Neural cell (in vitro differentiated cells): ENCODE results near the gene YIPF4. TPM values are rescaled to one million over a fixed set of nuclear protein-coding genes. Genes with fewer than 3 reads are reported as not detected.

Source experiments
- H2AFZ ChIP-seq: fragments of 200-600, 300-800 bp; sonication (generic), shearing (Covaris generic); 2 replicates; pipeline ENCODE4 v1.6.0; 2014; ENCODE audit warnings: low read depth, mild to moderate bottlenecking, antibody characterized with exemption, low read length, moderate library complexity
- H3F3A ChIP-seq: fragments of 200-600 bp; shearing (Covaris generic); 2 replicates; pipeline ENCODE4 v1.6.1; 2016; ENCODE audit warnings: mild to moderate bottlenecking, moderate library complexity, mixed read lengths, antibody characterized with exemption, low read length; ENCODE audit not compliant: insufficient read depth, poor library complexity, severe bottlenecking
- H3K27ac ChIP-seq: fragments of 200-600, 300-800 bp; sonication (generic), shearing (Covaris generic); 2 replicates; pipeline ENCODE4 v1.5.1; 2014; ENCODE audit warnings: mild to moderate bottlenecking, low read length, moderate library complexity
- H3K27me3 ChIP-seq: fragments of 300-800, 200-600 bp; sonication (generic), shearing (Covaris generic); 2 replicates; pipeline ENCODE4 v1.6.0; 2014; ENCODE audit warnings: mild to moderate bottlenecking, low read depth, low read length, moderate library complexity; ENCODE audit not compliant: insufficient read depth
- H3K36me3 ChIP-seq: fragments of 300-800, 200-600 bp; sonication (generic), shearing (Covaris generic); 2 replicates; pipeline ENCODE4 v1.5.1; 2014; ENCODE audit warnings: mild to moderate bottlenecking, antibody characterized with exemption, low read length, moderate library complexity; ENCODE audit not compliant: insufficient read depth
- H3K4me2 ChIP-seq: fragments of 300-800, 200-600 bp; sonication (generic), shearing (Covaris generic); 2 replicates; pipeline ENCODE4 v1.6.0; 2014; ENCODE audit warnings: mild to moderate bottlenecking, low read length
- H3K4me3 ChIP-seq: fragments of 300-800, 200-600 bp; sonication (generic), shearing (Covaris generic); 2 replicates; pipeline ENCODE4 v1.5.1; 2014; ENCODE audit warnings: mild to moderate bottlenecking, low read length, moderate library complexity
- H3K79me2 ChIP-seq: fragments of 200-600 bp; shearing (Covaris generic); replicated peaks from 2 replicates; pipeline ENCODE4 v1.6.0; 2014; ENCODE audit warnings: mild to moderate bottlenecking, low read length, moderate library complexity; ENCODE audit not compliant: insufficient read depth
- H3K9ac ChIP-seq: fragments of 300-800, 200-600 bp; sonication (generic), shearing (Covaris generic); 2 replicates; pipeline ENCODE4 v1.6.1; 2016; ENCODE audit warnings: mild to moderate bottlenecking, low read length, mixed read lengths
- H3K9me2 ChIP-seq: fragments of 200-600 bp; shearing (Covaris generic); 2 replicates; pipeline ENCODE4 v1.6.1; 2016; ENCODE audit warnings: mild to moderate bottlenecking, low read length, mixed read lengths; ENCODE audit not compliant: insufficient read depth
- H3K9me3 ChIP-seq: fragments of 200-600, 300-800 bp; sonication (generic), shearing (Covaris generic); 2 replicates; pipeline ENCODE4 v1.6.1; 2016; ENCODE audit warnings: mild to moderate bottlenecking, mixed run types, low read length, moderate library complexity, mixed read lengths
- H4K20me1 ChIP-seq: fragments of 200-600 bp; shearing (Covaris generic); 2 replicates; pipeline ENCODE4 v1.6.1; 2016; ENCODE audit warnings: mild to moderate bottlenecking, mixed run types; ENCODE audit not compliant: insufficient read depth
- EP300 ChIP-seq: fragments of 450-650 bp; conservative IDR thresholded peaks from 2 replicates; pipeline ENCODE4 v1.6.1; 2014; ENCODE audit warnings: antibody characterized with exemption, mild to moderate bottlenecking, moderate library complexity; ENCODE audit not compliant: poor library complexity, severe bottlenecking
- EZH2 ChIP-seq: fragments of 200-600, 300-800 bp; shearing (Covaris generic), sonication (generic); IDR thresholded peaks from 2 replicates; pipeline ENCODE4 v1.6.1; 2014; ENCODE audit warnings: antibody characterized with exemption, low read length, borderline replicate concordance, mild to moderate bottlenecking; ENCODE audit not compliant: insufficient read depth, poor library complexity, severe bottlenecking
- MXI1 ChIP-seq: fragments of 450-650 bp; conservative IDR thresholded peaks from 2 replicates; pipeline ENCODE4 v1.6.1; 2014; ENCODE audit warnings: antibody characterized with exemption, mild to moderate bottlenecking; ENCODE audit not compliant: poor library complexity, severe bottlenecking
- POLR2AphosphoS5 ChIP-seq: IDR thresholded peaks from 2 replicates; pipeline ENCODE4 v1.6.1; 2012
- RAD21 ChIP-seq: fragments of 450-650 bp; conservative IDR thresholded peaks from 2 replicates; pipeline ENCODE4 v1.6.1; 2014; ENCODE audit warnings: antibody characterized with exemption, mild to moderate bottlenecking, moderate library complexity
- SMC3 ChIP-seq: fragments of 450-650 bp; conservative IDR thresholded peaks from 2 replicates; pipeline ENCODE4 v1.6.1; 2014; ENCODE audit warnings: antibody characterized with exemption, mild to moderate bottlenecking, moderate library complexity; ENCODE audit not compliant: poor library complexity
- TAF1 ChIP-seq: IDR thresholded peaks from 2 replicates; pipeline ENCODE4 v1.6.1; 2012; ENCODE audit warnings: low read depth
- polyA plus RNA-seq: library from polyadenylated mRNA; depleted of rRNA; stranded (reverse); fragments of >200 nt; gene quantifications from 2 replicates; pipeline ENCODE4 v1.2.3, GENCODE V29; 2014
- TF ChIP-seq, protein P1 (sequence below): IDR thresholded peaks from 2 replicates; pipeline ENCODE4 v1.6.1; 2012; ENCODE audit warnings: borderline replicate concordance
- TF ChIP-seq, protein P2 (sequence below): fragments of 450-650 bp; IDR thresholded peaks from 2 replicates; pipeline ENCODE4 v1.5.1; 2014; ENCODE audit warnings: antibody characterized with exemption, mild to moderate bottlenecking, moderate library complexity; ENCODE audit not compliant: poor library complexity, severe bottlenecking

The YIPF4 gene
- polyA plus RNA-seq, 1 donor from 2014 or later: 33.5 TPM

DNA sequence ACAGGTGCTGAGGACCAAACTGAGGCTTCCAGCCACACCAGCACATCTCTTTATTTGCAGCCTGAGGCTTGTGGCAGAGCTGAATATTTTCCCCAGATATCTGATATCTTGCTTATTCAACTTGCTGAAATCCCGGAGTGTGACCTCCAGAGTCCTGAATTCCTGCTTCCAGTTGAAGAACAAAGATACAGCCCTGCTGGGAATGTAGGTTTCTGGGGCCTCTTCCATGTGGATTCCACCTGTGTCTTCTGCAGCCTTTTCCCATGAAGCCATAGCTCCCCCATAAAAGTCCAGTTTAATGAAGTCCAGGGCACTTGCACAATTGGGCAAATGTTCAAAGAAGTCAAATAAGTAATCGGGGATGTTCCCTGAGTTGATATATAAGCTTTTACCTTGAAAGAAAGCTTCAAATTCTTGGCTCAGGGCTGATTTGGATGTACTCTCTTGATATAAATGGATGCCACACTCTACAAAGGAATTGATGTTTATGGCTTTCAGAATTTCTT lies 27.9 kb upstream of the YIPF4 start:
- Histone ChIP-seq H2AFZ (no peak overlapping the region), H3K27ac (no peak overlapping the region), H4K20me1 (no peaks in the 10 kb centered on the region), H3K36me3 (no peaks in the 10 kb centered on the region), H3K4me3 (no peak overlapping the region), H3K4me2 (no peak overlapping the region), H3K27me3 (no peaks in the 10 kb centered on the region), H3K9ac (no peak overlapping the region), H3K9me3 (no peaks in the 10 kb centered on the region), H3K79me2 (no peaks in the 10 kb centered on the region), H3K9me2 (no peaks in the 10 kb centered on the region), H3F3A (no peaks in the 10 kb centered on the region)
- no peak for TF ChIP-seq EZH2
- TF ChIP-seq, protein P1, sequence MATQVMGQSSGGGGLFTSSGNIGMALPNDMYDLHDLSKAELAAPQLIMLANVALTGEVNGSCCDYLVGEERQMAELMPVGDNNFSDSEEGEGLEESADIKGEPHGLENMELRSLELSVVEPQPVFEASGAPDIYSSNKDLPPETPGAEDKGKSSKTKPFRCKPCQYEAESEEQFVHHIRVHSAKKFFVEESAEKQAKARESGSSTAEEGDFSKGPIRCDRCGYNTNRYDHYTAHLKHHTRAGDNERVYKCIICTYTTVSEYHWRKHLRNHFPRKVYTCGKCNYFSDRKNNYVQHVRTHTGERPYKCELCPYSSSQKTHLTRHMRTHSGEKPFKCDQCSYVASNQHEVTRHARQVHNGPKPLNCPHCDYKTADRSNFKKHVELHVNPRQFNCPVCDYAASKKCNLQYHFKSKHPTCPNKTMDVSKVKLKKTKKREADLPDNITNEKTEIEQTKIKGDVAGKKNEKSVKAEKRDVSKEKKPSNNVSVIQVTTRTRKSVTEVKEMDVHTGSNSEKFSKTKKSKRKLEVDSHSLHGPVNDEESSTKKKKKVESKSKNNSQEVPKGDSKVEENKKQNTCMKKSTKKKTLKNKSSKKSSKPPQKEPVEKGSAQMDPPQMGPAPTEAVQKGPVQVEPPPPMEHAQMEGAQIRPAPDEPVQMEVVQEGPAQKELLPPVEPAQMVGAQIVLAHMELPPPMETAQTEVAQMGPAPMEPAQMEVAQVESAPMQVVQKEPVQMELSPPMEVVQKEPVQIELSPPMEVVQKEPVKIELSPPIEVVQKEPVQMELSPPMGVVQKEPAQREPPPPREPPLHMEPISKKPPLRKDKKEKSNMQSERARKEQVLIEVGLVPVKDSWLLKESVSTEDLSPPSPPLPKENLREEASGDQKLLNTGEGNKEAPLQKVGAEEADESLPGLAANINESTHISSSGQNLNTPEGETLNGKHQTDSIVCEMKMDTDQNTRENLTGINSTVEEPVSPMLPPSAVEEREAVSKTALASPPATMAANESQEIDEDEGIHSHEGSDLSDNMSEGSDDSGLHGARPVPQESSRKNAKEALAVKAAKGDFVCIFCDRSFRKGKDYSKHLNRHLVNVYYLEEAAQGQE: no peak
- no peak for TF ChIP-seq RAD21
- no peak for TF ChIP-seq POLR2AphosphoS5
- no peak for TF ChIP-seq EP300
- no peak for TF ChIP-seq SMC3
- TF ChIP-seq MXI1: no peak

DNA sequence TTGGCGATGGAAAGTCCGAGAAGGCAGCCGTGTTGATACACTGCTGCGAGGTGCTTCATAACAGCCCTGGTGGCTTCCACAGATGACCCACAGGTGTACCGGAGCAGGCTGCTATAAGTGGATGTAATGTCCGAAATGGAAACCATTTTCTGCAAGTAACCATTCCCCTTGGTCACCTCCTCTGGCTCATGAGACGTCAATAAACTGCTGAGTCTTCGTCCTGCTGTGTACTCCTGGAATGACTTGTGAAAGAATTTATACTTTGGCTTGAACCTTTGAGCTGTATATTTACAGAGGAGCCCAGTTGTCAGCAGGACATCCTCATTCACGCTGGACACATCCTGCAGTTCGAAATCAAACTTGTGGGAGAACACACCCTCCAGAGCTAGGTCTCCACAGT lies 27.4 kb upstream of the YIPF4 start:
- Histone ChIP-seq H3K79me2 (no peaks in the 10 kb centered on the region), H2AFZ (no peak overlapping the region), H3K4me3 (no peak overlapping the region), H3K4me2 (no peak overlapping the region), H3K27ac (no peak overlapping the region), H3K9me3 (no peaks in the 10 kb centered on the region), H4K20me1 (no peaks in the 10 kb centered on the region), H3K36me3 (no peaks in the 10 kb centered on the region), H3K9me2 (no peaks in the 10 kb centered on the region), H3F3A (no peaks in the 10 kb centered on the region), H3K27me3 (no peaks in the 10 kb centered on the region), H3K9ac (no peak overlapping the region)
- TF ChIP-seq MXI1: no peak
- no peak for TF ChIP-seq TAF1
- TF ChIP-seq EP300: no peak
- no peak for TF ChIP-seq SMC3
- TF ChIP-seq EZH2: no peak
- TF ChIP-seq, protein P1: no peak
- TF ChIP-seq POLR2AphosphoS5: no peak
- no peak for TF ChIP-seq RAD21
- TF ChIP-seq, protein P2, sequence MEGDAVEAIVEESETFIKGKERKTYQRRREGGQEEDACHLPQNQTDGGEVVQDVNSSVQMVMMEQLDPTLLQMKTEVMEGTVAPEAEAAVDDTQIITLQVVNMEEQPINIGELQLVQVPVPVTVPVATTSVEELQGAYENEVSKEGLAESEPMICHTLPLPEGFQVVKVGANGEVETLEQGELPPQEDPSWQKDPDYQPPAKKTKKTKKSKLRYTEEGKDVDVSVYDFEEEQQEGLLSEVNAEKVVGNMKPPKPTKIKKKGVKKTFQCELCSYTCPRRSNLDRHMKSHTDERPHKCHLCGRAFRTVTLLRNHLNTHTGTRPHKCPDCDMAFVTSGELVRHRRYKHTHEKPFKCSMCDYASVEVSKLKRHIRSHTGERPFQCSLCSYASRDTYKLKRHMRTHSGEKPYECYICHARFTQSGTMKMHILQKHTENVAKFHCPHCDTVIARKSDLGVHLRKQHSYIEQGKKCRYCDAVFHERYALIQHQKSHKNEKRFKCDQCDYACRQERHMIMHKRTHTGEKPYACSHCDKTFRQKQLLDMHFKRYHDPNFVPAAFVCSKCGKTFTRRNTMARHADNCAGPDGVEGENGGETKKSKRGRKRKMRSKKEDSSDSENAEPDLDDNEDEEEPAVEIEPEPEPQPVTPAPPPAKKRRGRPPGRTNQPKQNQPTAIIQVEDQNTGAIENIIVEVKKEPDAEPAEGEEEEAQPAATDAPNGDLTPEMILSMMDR: no peak
